Activated CD8-positive, alpha-beta T cell treated with anti-CD3 and anti-CD28 coated beads for 36 hours (primary cell): Measurements from ENCODE around the gene CELA3A. TPM values are rescaled to one million over a fixed set of nuclear protein-coding genes. Genes with fewer than 3 reads are reported as not detected.
"Not testable (repeated sequence)": the region's sequence is repeated elsewhere in the genome, so short reads cannot be mapped to it uniquely, and the experiment has no call there.

Source experiments
- ATAC-seq: fragments of 200-7000 bp; cut with Tn5 transposase; one replicate; pipeline ENCODE4 v1.10.0; 2021; ENCODE audit warnings: mild to moderate bottlenecking, moderate library complexity
- CTCF ChIA-PET: fragments of 350-600 bp; sonication (Branson Sonifier 250); formaldehyde crosslinking; loops from one replicate; lab custom pipeline; 2021; ENCODE audit warnings: antibody characterized with exemption; lab: Charles Lee
- POLR2A ChIA-PET: fragments of 350-600 bp; sonication (Branson Sonifier 250); formaldehyde crosslinking; loops from one replicate; lab custom pipeline; 2021; ENCODE audit warnings: antibody characterized with exemption; lab: Charles Lee
- DNase-seq: peaks from one replicate; pipeline ENCODE4 v3.0.0-alpha.2; 2020
- H3K27ac Mint-ChIP-seq: one replicate; pipeline ENCODE4 v1.8.0; 2021; ENCODE audit warnings: mild to moderate bottlenecking, mixed read lengths
- H3K27me3 Mint-ChIP-seq: one replicate; pipeline ENCODE4 v1.8.0; 2021; ENCODE audit warnings: mixed read lengths
- H3K36me3 Mint-ChIP-seq: one replicate; pipeline ENCODE4 v1.8.0; 2021; ENCODE audit warnings: low read depth, mixed read lengths
- H3K4me1 Mint-ChIP-seq: one replicate; pipeline ENCODE4 v1.8.0; 2021; ENCODE audit warnings: low read depth, mixed read lengths
- H3K4me3 Mint-ChIP-seq: one replicate; pipeline ENCODE4 v1.8.0; 2021; ENCODE audit warnings: mild to moderate bottlenecking, moderate library complexity, mixed read lengths
- H3K9me3 Mint-ChIP-seq: one replicate; pipeline ENCODE4 v1.8.0; 2021; ENCODE audit warnings: mixed read lengths
- intact Hi-C: fragments of 100-400 bp; cut with micrococcal nuclease; formaldehyde crosslinking; loops from one replicate; pipeline ENCODE4 v1.10.0; 2022
- total RNA-seq, 2 experiments: library from RNA; stranded (reverse); gene quantifications; one replicate each; pipeline ENCODE4 v1.2.3, GENCODE V29; 2021

The CELA3A gene
- total RNA-seq, 2 experiments from 2014 or later = not detected

DNA sequence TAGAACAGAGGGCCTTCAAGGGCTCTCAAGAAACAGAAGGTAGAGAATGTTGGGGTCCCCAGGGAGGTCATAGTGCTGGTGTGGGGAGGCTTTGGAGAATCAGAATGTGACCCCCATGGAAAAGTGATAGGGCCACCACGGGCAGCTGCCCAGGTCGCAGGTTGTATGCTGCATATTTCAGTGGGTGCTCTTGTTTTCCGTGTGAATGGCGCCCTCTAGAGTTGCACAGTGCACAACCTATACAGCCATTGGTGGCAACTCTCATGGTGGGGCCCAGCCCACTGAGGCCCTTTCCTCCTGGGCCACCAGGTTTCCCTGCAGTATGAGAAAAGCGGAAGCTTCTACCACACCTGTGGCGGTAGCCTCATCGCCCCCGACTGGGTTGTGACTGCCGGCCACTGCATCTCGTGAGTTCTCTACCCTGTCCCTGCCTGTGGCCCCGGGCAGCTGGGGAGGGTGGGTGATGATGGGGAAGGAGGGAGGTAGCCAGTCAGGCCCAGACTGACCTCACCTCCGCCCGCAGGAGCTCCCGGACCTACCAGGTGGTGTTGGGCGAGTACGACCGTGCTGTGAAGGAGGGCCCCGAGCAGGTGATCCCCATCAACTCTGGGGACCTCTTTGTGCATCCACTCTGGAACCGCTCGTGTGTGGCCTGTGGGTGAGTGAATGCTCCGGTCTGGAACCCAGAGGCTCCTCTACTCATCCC, 20.8 kb upstream of the CELA3A start:
- H3K4me1 Mint-ChIP-seq, H3K27ac Mint-ChIP-seq, H3K36me3 Mint-ChIP-seq, H3K4me3 Mint-ChIP-seq, H3K9me3 Mint-ChIP-seq, H3K27me3 Mint-ChIP-seq, intact Hi-C loops, CTCF ChIA-PET, POLR2A ChIA-PET: not testable (repeated sequence)
- ATAC-seq = peak; percentile 81
- peak; percentile 57 for DNase-seq

- POLR2A ChIA-PET, H3K4me3 Mint-ChIP-seq, H3K27ac Mint-ChIP-seq, H3K4me1 Mint-ChIP-seq, ATAC-seq, intact Hi-C loops, DNase-seq, H3K9me3 Mint-ChIP-seq, H3K27me3 Mint-ChIP-seq, H3K36me3 Mint-ChIP-seq, CTCF ChIA-PET: not testable (repeated sequence)
Measured at GRCh38 chr1:21981253-21981652, 20.2 kb upstream of the CELA3A start.

DNA sequence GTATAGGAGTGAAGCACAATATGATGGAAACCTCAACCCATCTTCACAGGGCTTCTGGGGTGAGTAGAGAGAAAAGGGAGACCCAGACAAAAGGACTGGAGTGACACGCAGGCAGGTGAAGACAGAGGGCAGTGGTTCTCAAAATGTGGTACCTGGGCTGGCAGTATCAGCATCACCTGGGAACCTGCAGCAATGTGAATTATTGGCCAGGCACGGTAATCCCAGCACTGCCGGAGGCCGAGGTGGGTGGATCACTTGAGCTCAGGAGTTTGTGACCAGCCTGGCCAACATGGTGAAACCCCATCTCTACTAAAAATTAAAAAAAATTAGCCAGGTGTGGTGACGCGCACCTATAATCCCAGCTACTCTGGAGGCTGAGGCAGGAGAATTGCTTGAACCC, 19.3 kb upstream of the CELA3A start:
- POLR2A ChIA-PET, DNase-seq: not testable (repeated sequence)

DNA sequence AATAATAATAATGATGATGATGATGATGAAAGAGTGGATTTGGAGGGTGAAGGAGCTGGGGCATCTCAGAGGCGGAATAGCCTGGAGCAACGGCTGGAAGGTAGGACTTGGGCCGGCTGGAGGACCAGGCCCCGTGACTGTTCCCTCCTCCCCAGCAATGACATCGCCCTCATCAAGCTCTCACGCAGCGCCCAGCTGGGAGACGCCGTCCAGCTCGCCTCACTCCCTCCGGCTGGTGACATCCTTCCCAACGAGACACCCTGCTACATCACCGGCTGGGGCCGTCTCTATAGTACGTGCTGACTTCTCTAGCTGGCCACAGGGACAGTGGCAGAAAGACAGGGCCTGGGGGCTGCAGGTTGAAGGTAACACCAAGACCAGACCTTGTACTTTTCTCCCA, 17.9 kb upstream of the CELA3A start:
- H3K36me3 Mint-ChIP-seq, H3K9me3 Mint-ChIP-seq, DNase-seq, intact Hi-C loops, ATAC-seq, H3K27me3 Mint-ChIP-seq, H3K4me3 Mint-ChIP-seq, H3K4me1 Mint-ChIP-seq, H3K27ac Mint-ChIP-seq, POLR2A ChIA-PET: not testable (repeated sequence)
- CTCF ChIA-PET = interaction anchor here (1.1 kb wide), 1 partner anchor 122 kb away, joined by 4 read pairs; no protein-coding TSS in a partner anchor

More for the DNA sequence above, 19.3 kb upstream of the CELA3A start:
- H3K36me3 Mint-ChIP-seq, H3K27me3 Mint-ChIP-seq, intact Hi-C loops, H3K4me1 Mint-ChIP-seq, H3K4me3 Mint-ChIP-seq, H3K9me3 Mint-ChIP-seq, ATAC-seq, H3K27ac Mint-ChIP-seq, CTCF ChIA-PET: not testable (repeated sequence)

DNA sequence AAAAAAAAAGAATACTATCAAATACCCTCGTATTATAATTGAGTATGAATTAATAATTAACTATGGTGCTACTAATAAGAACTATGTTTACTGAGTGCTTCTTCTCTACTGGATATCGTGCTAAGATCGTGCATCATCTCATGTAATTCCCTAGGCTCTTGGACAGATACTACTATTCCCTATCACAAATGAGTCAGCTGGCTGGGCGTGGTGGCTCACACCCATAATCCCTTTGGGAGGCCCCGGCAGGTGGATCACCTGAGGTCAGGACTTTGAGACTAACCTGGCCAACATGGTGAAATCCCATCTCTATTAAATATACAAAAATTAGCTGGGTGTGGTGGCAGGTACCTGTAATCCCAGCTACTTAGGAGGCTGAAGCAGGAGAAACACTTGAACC, 15.6 kb upstream of the CELA3A start:
- intact Hi-C loops, CTCF ChIA-PET, H3K36me3 Mint-ChIP-seq, H3K27ac Mint-ChIP-seq, DNase-seq, H3K9me3 Mint-ChIP-seq, H3K27me3 Mint-ChIP-seq, H3K4me3 Mint-ChIP-seq, POLR2A ChIA-PET, H3K4me1 Mint-ChIP-seq, ATAC-seq: not testable (repeated sequence)

- CTCF ChIA-PET, POLR2A ChIA-PET, H3K9me3 Mint-ChIP-seq, ATAC-seq, DNase-seq, intact Hi-C loops, H3K4me1 Mint-ChIP-seq, H3K4me3 Mint-ChIP-seq, H3K27ac Mint-ChIP-seq, H3K27me3 Mint-ChIP-seq, H3K36me3 Mint-ChIP-seq: not testable (repeated sequence)
Measured at GRCh38 chr1:21986386-21986785, 15.1 kb upstream of the CELA3A start.

DNA sequence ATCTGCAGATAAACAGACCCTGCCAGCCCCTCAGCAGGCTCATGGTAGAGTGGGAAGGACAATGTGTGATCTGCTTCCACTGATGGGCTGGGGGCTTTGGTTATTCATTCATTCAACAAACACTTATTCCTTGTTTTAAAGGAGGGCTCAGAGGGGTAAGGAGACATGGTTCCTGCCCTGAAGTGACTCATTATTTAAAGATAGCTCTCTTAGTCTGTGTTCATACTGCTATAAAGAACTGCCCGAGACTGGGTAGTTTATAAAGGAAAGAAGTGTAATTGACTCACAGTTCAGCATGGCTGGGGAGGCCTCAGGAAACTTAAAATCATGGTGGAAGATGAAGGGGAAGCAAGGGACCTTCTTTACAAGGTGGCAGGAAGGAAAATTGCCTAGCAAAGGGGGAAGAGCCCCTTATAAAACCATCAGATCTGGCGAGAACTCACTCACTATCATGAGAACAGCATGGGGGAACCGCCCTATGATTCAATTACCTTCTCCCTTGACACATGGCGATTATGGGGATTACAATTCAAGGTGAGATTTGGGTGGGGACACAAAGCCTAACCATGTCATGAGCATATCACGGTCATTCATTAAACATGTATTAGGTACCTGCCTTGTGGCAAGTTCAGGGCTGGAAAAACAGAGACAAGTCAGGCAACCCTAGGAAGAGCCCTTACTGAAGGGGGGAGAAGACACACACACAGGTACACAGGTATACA, 11.6 kb upstream of the CELA3A start:
- H3K4me3 Mint-ChIP-seq, H3K4me1 Mint-ChIP-seq, intact Hi-C loops, H3K27ac Mint-ChIP-seq, CTCF ChIA-PET, ATAC-seq, DNase-seq, H3K9me3 Mint-ChIP-seq, H3K36me3 Mint-ChIP-seq, H3K27me3 Mint-ChIP-seq, POLR2A ChIA-PET: not testable (repeated sequence)

DNA sequence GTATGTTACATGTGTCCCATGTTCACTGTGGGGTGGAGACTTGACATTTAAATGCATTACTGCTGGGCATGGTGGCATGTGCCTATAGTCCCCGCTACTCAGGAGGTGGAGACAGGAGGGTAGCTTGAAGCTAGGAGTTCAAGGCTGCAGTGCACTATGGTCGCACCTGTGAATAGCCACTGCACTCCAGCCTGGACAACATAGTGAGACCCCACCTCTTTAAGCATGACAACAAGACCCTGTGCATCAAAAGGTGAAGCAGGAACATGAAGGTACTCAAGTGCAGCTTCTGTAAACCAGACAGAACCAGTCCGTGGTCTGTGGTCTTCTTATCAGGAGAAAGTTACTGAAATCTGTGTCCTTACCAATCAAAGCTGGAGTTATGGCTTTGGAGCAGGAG, 9.3 kb upstream of the CELA3A start:
- H3K36me3 Mint-ChIP-seq, H3K4me1 Mint-ChIP-seq, H3K27ac Mint-ChIP-seq, intact Hi-C loops, ATAC-seq, CTCF ChIA-PET, H3K27me3 Mint-ChIP-seq, POLR2A ChIA-PET, H3K4me3 Mint-ChIP-seq, H3K9me3 Mint-ChIP-seq, DNase-seq: not testable (repeated sequence)

GRCh38 chr1:21994716-21995115, 6.7 kb upstream of the CELA3A start:
- H3K4me3 Mint-ChIP-seq, POLR2A ChIA-PET, H3K36me3 Mint-ChIP-seq: not testable (repeated sequence)

GRCh38 chr1:21996663-21996970, 4.8 kb upstream of the CELA3A start:
- intact Hi-C loops, H3K9me3 Mint-ChIP-seq, H3K36me3 Mint-ChIP-seq, ATAC-seq, H3K4me3 Mint-ChIP-seq, H3K27me3 Mint-ChIP-seq, CTCF ChIA-PET, DNase-seq, H3K4me1 Mint-ChIP-seq, H3K27ac Mint-ChIP-seq: not testable (repeated sequence)
- POLR2A ChIA-PET = interaction anchor here (0.6 kb wide), 1 partner anchor 28 kb away, joined by 4 read pairs; no protein-coding TSS in a partner anchor

More at GRCh38 chr1:21994716-21995115, 6.7 kb upstream of the CELA3A start:
- H3K9me3 Mint-ChIP-seq, H3K27me3 Mint-ChIP-seq, ATAC-seq, intact Hi-C loops, H3K4me1 Mint-ChIP-seq, DNase-seq, CTCF ChIA-PET, H3K27ac Mint-ChIP-seq: not testable (repeated sequence)

GRCh38 chr1:21997891-21998623, 3.4 kb upstream of the CELA3A start:
- H3K27me3 Mint-ChIP-seq, H3K4me1 Mint-ChIP-seq, intact Hi-C loops, H3K4me3 Mint-ChIP-seq, H3K36me3 Mint-ChIP-seq, H3K27ac Mint-ChIP-seq, DNase-seq, ATAC-seq, CTCF ChIA-PET, H3K9me3 Mint-ChIP-seq: not testable (repeated sequence)
- POLR2A ChIA-PET = interaction anchor here (0.6 kb wide), 1 partner anchor 1075 kb away, joined by 5 read pairs; no protein-coding TSS in a partner anchor
